Activated CD8-positive, alpha-beta memory T cell treated with anti-CD3 and anti-CD28 coated beads, Interleukin-2, amount 10 ng/mL, durations not matched to agents 7 days and 5 days (primary cell): ENCODE measurements around the gene MACO1. TPM values are rescaled to one million over a fixed set of nuclear protein-coding genes. Genes with fewer than 3 reads are reported as not detected.
"Not testable (repeated sequence)": the region's sequence is repeated elsewhere in the genome, so short reads cannot be mapped to it uniquely, and the experiment has no call there.

Experiments used
- ATAC-seq: fragments of 150-1000 bp; cut with Tn5 transposase; one replicate; pipeline ENCODE4 v1.10.0; 2021; ENCODE audit warnings: moderate library complexity
- CTCF ChIA-PET: fragments of 350-600 bp; sonication (Branson Sonifier 250); formaldehyde crosslinking; loops from one replicate; lab custom pipeline; 2021; ENCODE audit warnings: antibody characterized with exemption; lab: Charles Lee
- DNase-seq: peaks from one replicate; pipeline ENCODE4 v3.0.0-alpha.2; 2020
- H3K27ac Mint-ChIP-seq: one replicate; pipeline ENCODE4 v1.8.0; 2021; ENCODE audit warnings: mild to moderate bottlenecking, mixed read lengths
- H3K27me3 Mint-ChIP-seq: one replicate; pipeline ENCODE4 v1.8.0; 2021; ENCODE audit warnings: mixed read lengths
- H3K36me3 Mint-ChIP-seq: one replicate; pipeline ENCODE4 v1.8.0; 2021; ENCODE audit warnings: mild to moderate bottlenecking, mixed read lengths
- H3K4me1 Mint-ChIP-seq: one replicate; pipeline ENCODE4 v1.8.0; 2021; ENCODE audit warnings: mixed read lengths
- H3K4me3 Mint-ChIP-seq: one replicate; pipeline ENCODE4 v1.8.0; 2021; ENCODE audit warnings: mild to moderate bottlenecking, moderate library complexity, mixed read lengths
- H3K9me3 Mint-ChIP-seq: one replicate; pipeline ENCODE4 v1.8.0; 2022; ENCODE audit warnings: low read depth, mixed read lengths
- total RNA-seq, 2 experiments: library from RNA; stranded (reverse); gene quantifications; one replicate each; pipeline ENCODE4 v1.2.3, GENCODE V29; 2021

The MACO1 gene, protein sequence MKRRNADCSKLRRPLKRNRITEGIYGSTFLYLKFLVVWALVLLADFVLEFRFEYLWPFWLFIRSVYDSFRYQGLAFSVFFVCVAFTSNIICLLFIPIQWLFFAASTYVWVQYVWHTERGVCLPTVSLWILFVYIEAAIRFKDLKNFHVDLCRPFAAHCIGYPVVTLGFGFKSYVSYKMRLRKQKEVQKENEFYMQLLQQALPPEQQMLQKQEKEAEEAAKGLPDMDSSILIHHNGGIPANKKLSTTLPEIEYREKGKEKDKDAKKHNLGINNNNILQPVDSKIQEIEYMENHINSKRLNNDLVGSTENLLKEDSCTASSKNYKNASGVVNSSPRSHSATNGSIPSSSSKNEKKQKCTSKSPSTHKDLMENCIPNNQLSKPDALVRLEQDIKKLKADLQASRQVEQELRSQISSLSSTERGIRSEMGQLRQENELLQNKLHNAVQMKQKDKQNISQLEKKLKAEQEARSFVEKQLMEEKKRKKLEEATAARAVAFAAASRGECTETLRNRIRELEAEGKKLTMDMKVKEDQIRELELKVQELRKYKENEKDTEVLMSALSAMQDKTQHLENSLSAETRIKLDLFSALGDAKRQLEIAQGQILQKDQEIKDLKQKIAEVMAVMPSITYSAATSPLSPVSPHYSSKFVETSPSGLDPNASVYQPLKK
- total RNA-seq: 10 to 100 TPM; 13.0 to 15.7 TPM

DNA sequence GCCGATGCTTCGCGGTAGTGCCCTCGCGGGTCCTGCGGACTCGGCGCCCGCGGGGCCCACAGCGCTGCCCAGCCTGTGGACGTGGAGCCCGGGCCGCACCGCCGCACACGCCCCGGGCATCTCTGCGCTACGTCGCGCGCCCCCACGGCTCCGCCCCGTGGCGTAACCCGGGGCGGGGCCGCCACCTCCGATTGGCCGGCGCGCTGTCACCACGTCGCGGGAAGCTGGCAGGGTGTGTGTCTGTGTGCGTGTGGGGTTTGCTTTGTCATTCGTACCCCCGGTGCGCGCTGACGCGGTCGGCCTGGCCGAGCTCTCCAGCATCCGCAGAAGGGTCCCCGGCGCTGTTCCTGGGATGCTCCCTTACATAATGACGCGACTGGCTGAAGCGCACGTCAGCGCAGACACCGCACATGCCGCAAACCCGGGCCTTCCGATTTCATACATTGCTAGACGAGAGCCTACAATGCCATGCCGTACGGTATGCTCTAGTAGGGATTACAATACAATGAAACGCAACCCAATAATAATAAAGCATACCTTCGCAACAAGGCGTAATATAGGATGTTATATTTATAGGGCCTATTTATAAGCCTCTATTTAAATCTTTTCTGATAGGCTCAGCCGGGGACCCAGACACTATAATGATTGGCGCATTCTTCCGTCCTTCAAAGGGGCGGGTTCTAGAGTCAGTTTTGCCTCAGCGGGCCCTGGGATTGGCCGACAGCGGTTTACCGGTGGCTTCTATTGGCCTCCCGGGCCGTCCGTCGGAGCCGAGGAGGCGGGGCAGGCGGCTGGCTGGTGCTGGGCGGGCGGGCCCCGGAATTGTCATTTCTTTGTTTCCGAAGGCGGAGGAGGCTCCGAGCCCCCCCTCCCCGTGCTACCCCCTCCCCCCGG lies at the start of gene MACO1:
MACO1 (plus strand) TSS at position 825 of the 894 bp plus-strand sequence. CDS start 202 bp downstream, outside the sequence.
- peak within 1 kb of the TSS; percentile 98 for H3K27ac Mint-ChIP-seq
- no peaks in the 10 kb centered on the region for H3K36me3 Mint-ChIP-seq
- DNase-seq: peak; percentile 97
- H3K4me1 Mint-ChIP-seq: peaks cover 38% of the 10 kb centered on the region
- H3K27me3 Mint-ChIP-seq: no peaks in the 10 kb centered on the region
- peak; percentile 90 for ATAC-seq
- peak within 1 kb of the TSS; percentile 95 for H3K4me3 Mint-ChIP-seq
- no peaks in the 10 kb centered on the region for H3K9me3 Mint-ChIP-seq
- CTCF ChIA-PET: interaction anchor here (0.7 to 1.2 kb wide), 2 partner anchors 90 to 189 kb away, joined by 3 read pairs; no protein-coding TSS in a partner anchor

DNA sequence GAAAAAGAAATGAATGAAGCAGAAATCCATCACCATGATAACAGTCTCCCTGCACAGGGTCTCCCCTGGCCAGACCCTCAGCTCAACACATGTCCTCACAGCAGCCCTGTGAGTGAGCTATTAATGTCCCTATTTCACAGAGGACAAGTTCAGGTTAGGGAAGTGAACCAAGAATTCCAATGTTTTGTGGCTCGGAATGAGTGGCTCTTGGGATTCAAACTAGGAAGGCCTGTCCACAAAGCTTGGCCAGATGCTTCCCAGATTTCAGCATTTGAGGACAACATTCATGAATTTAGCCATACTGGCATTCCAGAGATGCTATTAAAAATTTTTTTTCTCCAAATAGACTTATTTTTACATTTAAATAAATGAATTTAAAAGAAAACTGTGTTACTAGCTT lies 48.2 kb upstream of the MACO1 start:
- CTCF ChIA-PET, ATAC-seq, H3K36me3 Mint-ChIP-seq, H3K4me3 Mint-ChIP-seq, H3K4me1 Mint-ChIP-seq, DNase-seq, H3K9me3 Mint-ChIP-seq, H3K27me3 Mint-ChIP-seq, H3K27ac Mint-ChIP-seq: not testable (repeated sequence)

DNA sequence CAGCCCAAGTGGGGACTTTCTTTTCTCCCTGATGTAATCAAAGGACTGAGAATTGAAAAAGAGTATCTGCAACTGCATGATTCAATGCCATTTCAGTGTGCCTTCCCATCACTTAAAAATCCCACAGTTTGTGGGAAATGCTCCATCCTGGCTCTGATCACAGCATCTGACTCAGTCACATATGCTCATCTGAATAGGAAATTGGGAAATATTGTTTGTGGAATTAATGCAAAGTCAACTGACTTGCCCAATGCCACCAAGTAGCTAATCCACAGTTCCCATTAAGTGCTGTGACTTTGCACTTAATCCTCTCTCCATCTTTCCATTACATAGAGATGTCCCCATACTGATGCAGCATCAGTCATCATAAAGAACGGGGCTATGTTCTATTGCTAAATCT lies 47.6 kb upstream of the MACO1 start:
- CTCF ChIA-PET, H3K27ac Mint-ChIP-seq: not testable (repeated sequence)

DNA sequence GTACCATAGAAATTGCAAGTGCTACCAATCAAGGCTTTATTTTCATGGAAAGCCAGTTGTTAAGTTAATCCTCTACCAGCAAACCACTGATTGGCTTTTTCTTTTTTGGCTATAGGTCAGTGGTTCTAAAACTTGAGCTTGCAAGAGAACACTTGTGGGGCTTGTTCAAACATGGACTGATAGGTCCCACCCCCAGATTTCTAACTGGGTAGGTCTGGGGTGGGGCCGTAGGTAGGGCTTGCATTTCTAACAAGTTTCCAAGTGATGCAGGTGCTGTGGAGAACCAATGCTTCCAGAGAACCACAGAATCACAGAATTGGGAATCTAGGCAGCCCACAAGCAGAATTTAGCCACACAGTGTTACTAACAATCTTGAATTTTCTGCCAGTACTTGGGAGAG lies 46.8 kb upstream of the MACO1 start:
- DNase-seq, H3K27ac Mint-ChIP-seq, CTCF ChIA-PET, H3K4me1 Mint-ChIP-seq, H3K4me3 Mint-ChIP-seq, ATAC-seq, H3K9me3 Mint-ChIP-seq, H3K36me3 Mint-ChIP-seq, H3K27me3 Mint-ChIP-seq: not testable (repeated sequence)

More for the DNA sequence above, 47.6 kb upstream of the MACO1 start:
- H3K27me3 Mint-ChIP-seq, DNase-seq, ATAC-seq, H3K9me3 Mint-ChIP-seq, H3K4me3 Mint-ChIP-seq, H3K36me3 Mint-ChIP-seq, H3K4me1 Mint-ChIP-seq: not testable (repeated sequence)

DNA sequence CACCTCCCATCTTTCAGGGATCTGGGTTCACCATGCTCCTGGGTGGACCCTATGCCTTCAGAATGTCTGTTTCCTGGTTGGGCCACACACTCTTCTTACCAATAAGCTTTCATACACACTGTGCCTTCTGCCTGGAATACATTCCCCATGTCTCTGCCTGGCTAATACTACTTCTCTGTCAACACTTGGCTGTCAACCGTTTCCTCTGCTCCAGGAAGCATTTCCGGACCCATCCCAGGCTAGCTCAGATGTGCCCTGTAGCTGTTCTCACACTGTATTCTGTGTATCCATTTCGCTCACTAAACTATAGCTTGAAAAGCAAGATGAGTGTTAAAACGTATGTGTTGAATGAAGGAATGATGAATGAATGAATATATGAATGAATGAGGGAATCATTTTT lies 43.6 kb upstream of the MACO1 start:
- DNase-seq, CTCF ChIA-PET, H3K9me3 Mint-ChIP-seq, H3K4me1 Mint-ChIP-seq, H3K27me3 Mint-ChIP-seq, H3K4me3 Mint-ChIP-seq, H3K27ac Mint-ChIP-seq, H3K36me3 Mint-ChIP-seq, ATAC-seq: not testable (repeated sequence)

DNA sequence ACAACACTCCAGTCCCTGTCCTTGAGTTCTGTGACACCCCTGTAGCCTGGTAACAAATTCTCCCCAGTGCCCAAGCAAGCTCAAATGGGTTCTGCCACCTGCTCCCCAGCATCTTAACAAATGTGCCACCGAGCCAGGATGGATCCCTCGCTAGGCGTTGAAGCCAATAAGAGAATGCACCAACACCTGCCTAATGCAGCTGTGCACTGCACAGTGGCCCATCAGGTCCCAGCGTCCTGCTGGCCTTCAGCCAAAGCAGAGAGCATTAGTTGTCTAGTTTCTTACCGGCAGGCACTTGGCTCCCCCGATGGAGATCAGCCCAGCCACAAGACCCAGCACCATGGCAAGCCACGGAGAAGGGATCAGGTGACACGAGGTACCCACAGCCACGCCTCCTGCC lies 42.0 kb upstream of the MACO1 start:
- H3K4me1 Mint-ChIP-seq, H3K9me3 Mint-ChIP-seq, H3K27me3 Mint-ChIP-seq, H3K4me3 Mint-ChIP-seq, H3K27ac Mint-ChIP-seq, ATAC-seq, CTCF ChIA-PET, DNase-seq, H3K36me3 Mint-ChIP-seq: not testable (repeated sequence)

DNA sequence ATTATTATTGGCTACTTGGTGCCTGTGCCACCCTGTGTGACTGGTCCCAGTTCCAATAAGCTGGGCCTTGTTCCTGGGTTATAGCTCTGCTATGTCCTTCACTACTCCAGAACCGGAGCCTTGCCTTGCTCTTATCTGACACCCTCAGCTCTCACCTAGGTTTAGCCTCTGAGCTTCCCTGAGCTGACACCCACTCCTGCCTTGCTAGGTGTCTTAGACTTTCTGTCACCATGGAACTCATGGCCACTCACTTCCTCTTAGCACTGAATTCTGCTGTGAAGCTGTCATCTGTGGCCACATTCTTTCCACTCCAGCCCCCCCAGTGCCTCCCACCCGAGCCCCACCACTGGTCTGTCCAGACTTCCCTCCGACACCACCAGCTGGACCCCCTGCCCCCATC lies 41.0 kb upstream of the MACO1 start:
- H3K36me3 Mint-ChIP-seq, H3K4me3 Mint-ChIP-seq, H3K4me1 Mint-ChIP-seq, DNase-seq, H3K9me3 Mint-ChIP-seq, CTCF ChIA-PET, H3K27me3 Mint-ChIP-seq, ATAC-seq, H3K27ac Mint-ChIP-seq: not testable (repeated sequence)

DNA sequence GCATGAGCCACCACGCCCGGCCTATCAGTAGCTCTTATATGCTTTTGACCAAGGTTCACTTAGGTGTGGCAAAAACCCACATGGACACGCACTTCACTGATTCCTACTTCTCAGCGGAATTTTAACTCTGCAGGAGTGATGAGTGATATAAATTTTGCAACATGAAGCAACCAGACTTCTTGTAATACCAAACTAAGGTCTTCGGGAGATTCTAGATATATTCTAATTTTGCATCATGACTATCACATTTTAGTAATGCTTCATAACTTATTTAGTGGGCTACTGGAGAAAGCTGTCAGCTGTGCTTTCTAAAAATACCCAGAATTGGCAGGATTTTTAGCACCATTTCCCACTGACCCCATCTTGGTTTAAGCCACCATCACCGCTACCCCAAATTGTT lies 37.9 kb upstream of the MACO1 start:
- no peaks in the 10 kb centered on the region for H3K9me3 Mint-ChIP-seq
- DNase-seq (no peak), ATAC-seq (no peak)
- no peak overlapping the region for H3K27ac Mint-ChIP-seq
- CTCF ChIA-PET: no interaction called here
- no peaks in the 10 kb centered on the region for H3K36me3 Mint-ChIP-seq
- peaks cover 3% of the 10 kb centered on the region for H3K4me1 Mint-ChIP-seq
- no peak overlapping the region for H3K4me3 Mint-ChIP-seq
- H3K27me3 Mint-ChIP-seq: peaks cover 12% of the 10 kb centered on the region

DNA sequence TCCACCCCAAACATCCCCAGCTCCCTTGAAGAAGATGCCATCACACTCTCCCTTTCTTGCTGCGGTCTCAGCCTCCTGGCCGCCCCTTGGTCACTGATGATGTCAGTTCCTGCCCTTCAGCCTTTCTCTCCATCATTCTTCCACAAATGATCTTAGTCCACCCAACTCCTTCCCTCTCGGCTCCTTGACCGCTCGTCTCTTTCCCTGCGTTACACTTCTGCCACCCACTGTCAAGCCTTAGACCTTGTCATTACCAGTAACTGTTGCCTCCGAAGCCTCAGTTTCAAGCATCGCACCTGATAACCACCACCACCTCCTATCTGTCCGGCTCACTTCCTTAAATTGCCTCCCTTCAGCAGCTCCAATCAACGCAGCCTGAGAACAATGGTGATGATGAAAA lies 33.1 kb upstream of the MACO1 start:
- H3K27ac Mint-ChIP-seq, CTCF ChIA-PET, ATAC-seq, H3K4me3 Mint-ChIP-seq, H3K9me3 Mint-ChIP-seq, H3K36me3 Mint-ChIP-seq, DNase-seq, H3K4me1 Mint-ChIP-seq: not testable (repeated sequence)
- peaks cover 24% of the 10 kb centered on the region for H3K27me3 Mint-ChIP-seq

DNA sequence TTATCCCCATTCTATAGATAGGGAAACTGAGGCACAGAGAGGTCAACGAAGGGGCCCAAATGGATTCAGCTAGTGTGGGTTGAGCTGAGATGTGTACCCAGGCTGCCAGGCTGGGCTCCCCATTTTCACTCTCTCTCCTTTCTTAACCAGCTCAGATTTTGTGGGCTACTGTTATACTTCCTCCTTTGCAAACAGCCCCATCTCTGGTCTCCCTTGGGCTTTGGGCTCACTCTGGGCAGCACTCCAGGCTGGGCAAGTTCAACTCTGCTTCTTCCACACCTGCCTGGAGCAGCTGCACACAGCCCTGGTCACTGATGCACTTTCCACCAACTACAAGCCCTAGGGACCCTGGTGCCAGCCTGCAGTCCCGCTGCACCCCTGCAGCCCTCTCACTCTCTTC lies 32.6 kb upstream of the MACO1 start:
- peaks cover 27% of the 10 kb centered on the region for H3K27me3 Mint-ChIP-seq
- DNase-seq, H3K9me3 Mint-ChIP-seq, CTCF ChIA-PET, H3K4me1 Mint-ChIP-seq, H3K27ac Mint-ChIP-seq, ATAC-seq, H3K36me3 Mint-ChIP-seq, H3K4me3 Mint-ChIP-seq: not testable (repeated sequence)

DNA sequence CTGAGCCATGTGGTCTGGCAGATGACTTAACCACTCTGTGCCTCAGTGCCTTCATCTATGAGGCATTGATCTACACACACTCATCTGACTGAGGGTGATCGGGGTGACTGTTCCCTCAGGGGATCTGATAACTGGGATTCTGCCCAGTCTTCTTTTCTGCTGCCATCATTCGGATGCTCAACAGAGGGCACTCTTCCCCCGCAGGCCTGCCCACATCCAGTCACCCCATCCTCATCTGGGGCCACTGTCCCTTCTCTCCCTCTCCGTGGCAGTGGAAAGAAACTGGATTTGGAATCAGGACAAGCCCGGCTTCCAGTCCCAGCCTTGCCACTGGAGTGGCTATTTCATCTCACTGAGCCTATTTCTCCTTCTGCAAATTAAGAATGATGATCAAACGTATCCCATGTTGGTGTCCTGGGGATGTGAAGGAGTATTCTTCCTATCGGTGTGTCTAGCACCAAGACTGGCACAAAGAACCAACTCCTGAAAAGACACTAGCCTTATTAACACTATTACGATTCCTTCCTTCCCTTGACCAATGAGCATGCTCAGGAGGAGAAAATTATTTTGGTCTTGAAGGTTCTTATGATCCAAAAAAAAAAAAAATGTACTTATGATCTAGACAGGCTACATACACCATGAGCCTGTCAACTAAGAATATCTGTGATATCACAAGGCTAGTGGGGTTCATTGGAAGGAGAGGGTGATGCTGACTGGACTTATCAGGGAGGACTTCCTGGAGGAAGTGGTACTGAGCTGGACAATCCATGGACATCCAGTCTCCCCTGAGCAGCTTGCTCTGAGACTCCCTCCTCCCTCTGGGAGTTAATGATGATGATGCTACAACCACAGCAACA lies 27.5 kb upstream of the MACO1 start:
- H3K4me1 Mint-ChIP-seq, H3K9me3 Mint-ChIP-seq, H3K4me3 Mint-ChIP-seq, DNase-seq, H3K27ac Mint-ChIP-seq, H3K36me3 Mint-ChIP-seq: not testable (repeated sequence)
- peak; percentile 83 for ATAC-seq
- H3K27me3 Mint-ChIP-seq: peaks cover 15% of the 10 kb centered on the region
- CTCF ChIA-PET: interaction anchor here (0.7 kb wide), 1 partner anchor 119 kb away, joined by 5 read pairs; no protein-coding TSS in a partner anchor

DNA sequence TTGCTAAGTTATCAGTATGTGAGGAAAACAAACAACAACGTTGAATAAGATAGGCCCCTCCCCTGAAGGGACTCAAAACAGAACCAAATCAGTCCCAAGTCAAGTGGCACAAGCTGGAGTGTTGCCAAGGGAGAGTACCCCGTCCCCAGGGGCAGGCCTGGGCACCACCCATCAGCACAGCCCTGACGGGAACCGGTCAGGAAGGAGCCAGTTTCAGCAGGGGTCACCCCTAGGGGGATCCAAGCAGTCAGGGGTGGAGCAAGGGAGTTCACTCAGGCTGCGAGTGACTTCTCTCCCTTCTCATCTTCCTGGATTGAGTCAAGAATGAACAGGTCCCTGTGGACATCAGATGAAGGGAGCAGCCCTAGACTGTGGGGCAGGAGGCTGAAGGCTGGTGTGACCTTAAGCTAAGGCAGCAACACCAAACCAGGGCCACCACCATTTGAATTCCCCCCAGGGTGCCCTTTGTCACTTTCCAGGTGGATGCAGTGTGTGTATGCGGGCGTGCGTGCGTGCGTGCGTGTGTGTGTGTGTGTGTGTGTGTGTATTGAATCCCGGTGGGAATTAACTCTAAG lies 24.9 kb upstream of the MACO1 start:
- ATAC-seq, H3K27ac Mint-ChIP-seq, H3K36me3 Mint-ChIP-seq, H3K4me3 Mint-ChIP-seq, CTCF ChIA-PET, H3K4me1 Mint-ChIP-seq, DNase-seq, H3K9me3 Mint-ChIP-seq: not testable (repeated sequence)
- H3K27me3 Mint-ChIP-seq: peaks cover 11% of the 10 kb centered on the region
